Neutrophil (primary cell): ENCODE measurements around the gene EML5.

Experiments used
- H3K27ac ChIP-seq: fragments of 200-600 bp; sonication (generic); 2 replicates; pipeline ENCODE4 v1.5.1; 2016; ENCODE audit warnings: mild to moderate bottlenecking, moderate library complexity
- H3K27me3 ChIP-seq: fragments of 200-600 bp; sonication (generic); 2 replicates; pipeline ENCODE4 v1.6.0; 2016; ENCODE audit warnings: mild to moderate bottlenecking
- H3K36me3 ChIP-seq: fragments of 200-600 bp; sonication (generic); 2 replicates; pipeline ENCODE4 v1.5.1; 2017
- H3K4me1 ChIP-seq, 2 experiments: fragments of 200-600 bp in 1 of 2; sonication (generic) in 1 of 2; 1 replicate in 1 of 2; 2 replicates in 1 of 2; pipeline versions ENCODE4 v1.5.1 to v1.6.1; 2013 to 2016; ENCODE audit warnings: low read depth in 1 of 2, low read length in 1 of 2, mild to moderate bottlenecking in 1 of 2, moderate library complexity in 1 of 2; ENCODE audit not compliant: control insufficient read depth in 1 of 2, insufficient read depth in 1 of 2
- H3K4me3 ChIP-seq, 2 experiments: fragments of 200-600 bp in 1 of 2; sonication (generic) in 1 of 2; 1 replicate in 1 of 2; 2 replicates in 1 of 2; pipeline ENCODE4 v1.5.1; 2013 to 2016; ENCODE audit warnings: low read depth in 1 of 2, low read length in 1 of 2, mild to moderate bottlenecking in 1 of 2, moderate library complexity in 1 of 2
- H3K9me3 ChIP-seq: fragments of 200-600 bp; sonication (generic); 2 replicates; pipeline ENCODE4 v1.5.1; 2016
- TF ChIP-seq, protein P1 (sequence below): fragments of 200-600 bp; sonication (generic); IDR thresholded peaks from 2 replicates; pipeline ENCODE4 v1.5.1; 2016; ENCODE audit warnings: antibody characterized with exemption

Gene EML5

DNA sequence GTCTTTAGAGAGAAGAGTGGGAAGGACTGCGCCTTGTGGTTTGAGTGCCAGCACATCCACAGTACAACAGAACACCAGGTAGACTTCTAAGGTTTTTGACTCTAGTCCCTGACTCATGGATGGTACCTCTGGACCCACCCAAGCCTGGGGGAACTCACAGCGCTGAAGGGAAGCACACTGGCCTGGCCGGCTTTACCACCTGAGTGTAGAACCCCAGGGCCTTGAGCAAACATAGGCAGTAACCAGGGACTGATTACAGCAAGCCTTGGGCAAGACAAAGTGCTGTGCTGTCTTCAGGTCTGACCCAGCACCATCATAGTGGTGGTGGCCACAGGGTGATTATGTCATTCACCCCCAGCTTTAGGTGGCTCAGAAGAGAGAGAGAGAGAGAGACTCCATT lies 17.2 kb downstream of the EML5 start:
- Histone ChIP-seq H3K27ac (no peak overlapping the region), H3K36me3 (no peaks in the 10 kb centered on the region), H3K4me3 (no peak overlapping the region), H3K9me3 (no peaks in the 10 kb centered on the region), H3K27me3 (no peaks in the 10 kb centered on the region), H3K4me1 (no peaks in the 10 kb centered on the region)
- TF ChIP-seq, protein P1, sequence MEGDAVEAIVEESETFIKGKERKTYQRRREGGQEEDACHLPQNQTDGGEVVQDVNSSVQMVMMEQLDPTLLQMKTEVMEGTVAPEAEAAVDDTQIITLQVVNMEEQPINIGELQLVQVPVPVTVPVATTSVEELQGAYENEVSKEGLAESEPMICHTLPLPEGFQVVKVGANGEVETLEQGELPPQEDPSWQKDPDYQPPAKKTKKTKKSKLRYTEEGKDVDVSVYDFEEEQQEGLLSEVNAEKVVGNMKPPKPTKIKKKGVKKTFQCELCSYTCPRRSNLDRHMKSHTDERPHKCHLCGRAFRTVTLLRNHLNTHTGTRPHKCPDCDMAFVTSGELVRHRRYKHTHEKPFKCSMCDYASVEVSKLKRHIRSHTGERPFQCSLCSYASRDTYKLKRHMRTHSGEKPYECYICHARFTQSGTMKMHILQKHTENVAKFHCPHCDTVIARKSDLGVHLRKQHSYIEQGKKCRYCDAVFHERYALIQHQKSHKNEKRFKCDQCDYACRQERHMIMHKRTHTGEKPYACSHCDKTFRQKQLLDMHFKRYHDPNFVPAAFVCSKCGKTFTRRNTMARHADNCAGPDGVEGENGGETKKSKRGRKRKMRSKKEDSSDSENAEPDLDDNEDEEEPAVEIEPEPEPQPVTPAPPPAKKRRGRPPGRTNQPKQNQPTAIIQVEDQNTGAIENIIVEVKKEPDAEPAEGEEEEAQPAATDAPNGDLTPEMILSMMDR = no peak

DNA sequence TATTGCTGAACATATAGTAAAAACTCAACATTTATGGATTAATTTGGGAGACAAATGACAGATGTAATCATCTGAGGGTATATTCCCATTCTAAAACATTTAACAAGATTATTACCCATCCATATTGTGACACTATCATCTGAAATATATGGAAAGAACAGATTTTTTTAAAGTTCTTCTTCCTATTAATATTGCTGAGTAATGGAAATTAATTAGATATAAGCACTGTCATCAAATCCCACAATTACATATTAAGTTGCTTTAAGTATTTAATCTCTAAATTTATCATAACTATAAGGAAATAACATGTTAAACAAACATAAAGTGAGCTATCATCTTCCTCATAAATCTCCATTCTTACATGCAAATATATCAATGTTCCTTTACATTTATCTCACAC lies 22.0 kb downstream of the EML5 start:
- H3K9me3 ChIP-seq = peaks cover 3% of the 10 kb centered on the region
- H3K27ac ChIP-seq = no peak overlapping the region
- TF ChIP-seq, protein P1 = no peak
- H3K27me3 ChIP-seq = no peaks in the 10 kb centered on the region
- no peaks in the 10 kb centered on the region for H3K36me3 ChIP-seq
- H3K4me3 ChIP-seq = no peak overlapping the region
- H3K4me1 ChIP-seq = no peaks in the 10 kb centered on the region

DNA sequence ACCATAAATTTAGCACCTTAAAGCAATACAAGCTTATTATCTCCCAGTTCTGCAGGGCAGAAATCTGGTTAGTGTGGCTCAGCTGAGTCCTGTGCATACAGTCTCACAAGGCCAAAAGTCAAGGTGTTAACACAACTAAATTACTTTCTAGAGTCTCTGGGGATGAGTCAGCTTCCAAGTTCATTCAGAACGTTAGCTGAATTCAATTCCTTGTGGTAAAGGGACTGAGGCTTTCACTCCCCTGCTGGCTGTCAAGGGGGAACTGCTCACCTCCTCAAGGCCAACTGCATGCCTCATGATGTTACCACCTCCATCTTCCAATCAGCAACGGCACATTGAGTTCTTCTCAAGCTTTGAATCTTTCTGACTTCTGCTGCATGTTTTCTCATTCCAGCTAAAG lies 27.6 kb downstream of the EML5 start:
- H3K27me3 ChIP-seq = no peaks in the 10 kb centered on the region
- H3K36me3 ChIP-seq = no peaks in the 10 kb centered on the region
- H3K4me3 ChIP-seq = no peak overlapping the region
- H3K9me3 ChIP-seq = peaks cover 3% of the 10 kb centered on the region
- no peak overlapping the region for H3K27ac ChIP-seq
- H3K4me1 ChIP-seq = no peaks in the 10 kb centered on the region
- TF ChIP-seq, protein P1 = no peak

DNA sequence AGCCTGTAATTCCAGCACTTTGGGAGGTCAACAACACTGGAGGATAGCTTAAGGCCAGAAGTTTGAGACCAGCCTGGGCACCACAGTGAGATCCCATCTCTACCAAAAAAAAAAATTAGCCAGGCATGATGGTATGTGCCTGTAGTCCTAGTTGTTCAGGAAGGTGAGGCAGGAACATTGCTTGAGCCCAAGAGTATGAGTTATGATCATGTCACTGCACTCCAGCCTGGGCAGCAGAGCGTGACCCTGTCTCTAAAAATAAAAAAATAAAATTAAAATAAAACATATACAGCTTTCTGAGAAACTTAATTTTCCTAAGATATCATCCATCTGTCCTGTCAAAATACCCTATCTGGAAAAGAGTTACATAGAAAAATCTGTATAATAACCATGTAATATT lies 38.9 kb downstream of the EML5 start:
- Histone ChIP-seq H3K36me3 (no peaks in the 10 kb centered on the region), H3K4me1 (no peaks in the 10 kb centered on the region), H3K9me3 (no peaks in the 10 kb centered on the region), H3K4me3 (no peak overlapping the region), H3K27me3 (no peaks in the 10 kb centered on the region), H3K27ac (no peak overlapping the region)
- TF ChIP-seq, protein P1 = no peak

DNA sequence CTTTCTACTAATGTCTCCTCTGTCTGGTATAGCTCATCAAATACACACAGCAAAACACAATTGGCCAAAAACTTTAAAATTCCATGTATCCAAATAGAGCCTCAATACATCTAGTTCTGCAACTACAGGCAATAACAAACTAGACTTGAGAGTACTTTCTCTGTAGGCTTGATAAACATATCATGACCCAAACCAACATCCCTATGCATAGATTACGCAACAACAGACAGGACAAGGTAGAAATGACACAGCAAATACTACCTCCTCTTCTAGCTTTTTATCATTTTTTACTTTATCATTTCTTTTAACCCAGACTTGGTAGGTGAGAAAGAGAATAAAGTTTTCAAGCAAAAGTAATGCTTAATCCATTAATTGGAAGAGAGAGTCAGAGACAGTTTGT lies 41.8 kb downstream of the EML5 start:
- Histone ChIP-seq H3K4me1 (no peaks in the 10 kb centered on the region), H3K9me3 (no peaks in the 10 kb centered on the region), H3K4me3 (no peak overlapping the region), H3K27ac (no peak overlapping the region), H3K27me3 (no peaks in the 10 kb centered on the region), H3K36me3 (no peaks in the 10 kb centered on the region)
- TF ChIP-seq, protein P1 = no peak

DNA sequence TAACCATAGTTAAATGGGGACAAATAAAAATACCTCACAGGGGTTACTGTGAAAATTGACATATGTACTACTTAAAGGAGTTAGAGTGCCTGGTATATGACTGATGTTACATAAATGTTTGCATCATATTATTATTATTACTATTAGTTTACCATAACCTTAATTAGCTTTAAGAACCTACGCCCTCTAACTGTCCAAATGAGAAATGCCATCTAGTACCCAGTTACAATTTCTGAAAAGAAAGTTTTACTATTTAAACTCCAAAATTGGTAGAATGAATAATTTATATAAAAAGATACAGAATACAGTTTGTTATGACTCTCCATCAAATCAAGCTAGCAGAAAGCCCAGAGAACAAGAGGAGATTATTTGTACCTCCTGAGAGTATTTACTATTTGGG lies 42.3 kb downstream of the EML5 start:
- Histone ChIP-seq H3K9me3 (no peaks in the 10 kb centered on the region), H3K27ac (no peak overlapping the region), H3K27me3 (no peaks in the 10 kb centered on the region), H3K36me3 (no peaks in the 10 kb centered on the region), H3K4me3 (no peak overlapping the region), H3K4me1 (no peaks in the 10 kb centered on the region)
- TF ChIP-seq, protein P1 = no peak
